HG03575 (cell line): ENCODE measurements around the gene SND1.

Source experiments
- ATAC-seq: cut with Tn5 transposase; IDR thresholded peaks from one replicate; pipeline ENCODE4 v1.9.1; 2021; ENCODE audit not compliant: unreplicated experiment, insufficient number of reproducible peaks, low FRiP score; ENCODE audit errors: extremely low read depth

Gene SND1

DNA sequence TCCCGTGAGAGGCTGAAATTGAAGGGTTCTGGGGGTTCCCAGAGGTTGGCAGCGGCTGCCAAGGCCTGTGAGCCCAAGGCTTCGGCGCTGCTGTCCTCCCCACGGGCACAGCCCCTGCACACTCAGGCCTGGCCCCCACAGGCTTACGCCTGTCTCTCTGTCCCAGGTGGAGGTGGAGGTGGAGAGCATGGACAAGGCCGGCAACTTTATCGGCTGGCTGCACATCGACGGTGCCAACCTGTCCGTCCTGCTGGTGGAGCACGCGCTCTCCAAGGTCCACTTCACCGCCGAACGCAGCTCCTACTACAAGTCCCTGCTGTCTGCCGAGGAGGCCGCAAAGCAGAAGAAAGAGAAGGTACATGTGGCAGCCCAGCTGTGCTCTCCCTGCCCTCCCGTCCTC lies 422.3 kb downstream of the SND1 start:
- no peak for ATAC-seq

DNA sequence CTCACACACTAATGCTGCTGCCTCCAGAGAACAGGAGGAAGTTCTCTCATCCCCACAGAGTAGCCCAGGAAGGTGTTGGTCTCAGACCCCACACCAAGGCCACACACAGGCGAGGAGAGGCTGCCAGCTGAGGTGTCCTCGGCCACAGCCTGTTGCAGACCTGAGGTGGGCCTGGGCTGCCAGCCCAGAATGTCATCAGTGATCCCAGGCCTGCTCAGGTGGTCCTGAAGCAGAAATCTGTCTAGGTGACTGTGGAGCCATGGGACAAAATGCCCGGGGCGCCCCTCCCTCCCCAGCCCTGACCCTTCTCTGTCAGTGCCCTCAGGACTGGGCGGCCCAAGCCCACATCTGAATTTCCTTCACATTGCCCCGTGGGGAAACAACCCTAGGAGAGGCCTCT lies 422.7 kb downstream of the SND1 start:
- ATAC-seq: no peak

DNA sequence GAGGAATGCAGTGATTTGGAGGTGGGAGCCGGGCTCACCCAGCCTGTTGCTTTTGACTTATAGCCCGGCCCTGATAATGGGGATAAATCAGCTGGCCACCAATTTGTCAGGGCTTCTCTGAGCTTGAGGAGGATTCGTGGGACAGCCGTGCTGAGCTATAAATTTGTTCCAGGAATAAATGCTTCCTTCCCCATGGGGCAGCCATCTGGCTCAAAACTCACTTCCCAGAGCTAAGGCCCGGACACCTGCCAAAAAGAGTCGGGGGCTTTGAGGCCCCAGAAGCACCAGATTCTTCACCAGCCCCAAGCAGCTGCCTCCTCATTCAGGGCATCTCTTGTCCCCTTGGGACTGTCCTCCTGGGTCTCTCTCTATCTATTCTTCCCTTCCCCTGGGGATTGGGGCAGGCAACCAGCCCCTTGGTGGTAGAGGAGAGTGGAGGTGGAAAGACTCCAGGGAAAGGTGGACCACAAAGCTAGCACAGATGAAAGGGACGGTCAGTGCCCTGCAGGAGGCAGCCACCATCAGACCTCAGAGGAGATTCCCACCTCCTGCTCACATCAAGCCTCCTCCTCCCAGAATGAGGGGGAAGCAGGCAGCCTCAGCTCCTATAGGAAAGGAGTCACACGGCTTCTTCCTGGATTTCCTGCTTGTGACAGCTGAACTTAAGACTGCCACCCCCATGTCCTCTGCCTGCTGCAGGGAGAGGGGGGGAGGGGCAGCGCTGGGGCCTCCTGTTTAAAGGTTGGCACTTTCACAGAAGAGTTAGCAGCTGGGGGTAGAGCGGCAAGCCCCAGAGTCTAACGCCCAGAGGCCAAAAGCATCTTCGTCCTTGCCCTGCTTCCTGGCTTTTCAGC lies 423.5 kb downstream of the SND1 start:
- ATAC-seq: no peak

DNA sequence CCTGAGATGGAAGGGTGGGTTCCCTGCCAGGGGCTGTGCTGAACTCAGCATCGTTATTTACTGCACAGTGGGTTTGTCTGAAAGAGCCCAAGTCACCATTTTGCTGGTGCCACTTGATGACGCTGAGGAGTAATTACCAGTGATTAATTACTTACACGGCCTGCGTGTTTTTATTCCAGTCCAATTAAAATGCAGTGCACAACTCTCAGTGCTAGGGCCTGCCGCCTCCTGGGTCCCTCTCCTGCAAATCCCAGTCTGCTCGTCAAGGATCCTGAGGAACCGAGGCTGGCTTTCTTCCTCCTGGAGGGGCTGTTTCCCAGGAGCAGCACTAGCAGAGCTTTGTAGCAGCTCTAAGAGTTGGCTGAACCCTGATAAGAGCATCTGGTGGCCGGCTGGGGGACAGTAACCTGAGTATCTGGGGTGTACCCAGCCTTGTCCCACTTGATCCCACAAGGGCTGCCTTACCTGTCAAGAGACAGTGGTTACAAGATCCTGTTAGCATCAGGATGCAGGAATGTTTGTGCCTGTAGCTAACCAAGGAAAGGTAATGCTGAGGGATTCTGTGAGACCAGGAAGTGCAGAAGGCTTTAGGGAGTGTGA lies 424.3 kb downstream of the SND1 start:
- ATAC-seq: no peak

DNA sequence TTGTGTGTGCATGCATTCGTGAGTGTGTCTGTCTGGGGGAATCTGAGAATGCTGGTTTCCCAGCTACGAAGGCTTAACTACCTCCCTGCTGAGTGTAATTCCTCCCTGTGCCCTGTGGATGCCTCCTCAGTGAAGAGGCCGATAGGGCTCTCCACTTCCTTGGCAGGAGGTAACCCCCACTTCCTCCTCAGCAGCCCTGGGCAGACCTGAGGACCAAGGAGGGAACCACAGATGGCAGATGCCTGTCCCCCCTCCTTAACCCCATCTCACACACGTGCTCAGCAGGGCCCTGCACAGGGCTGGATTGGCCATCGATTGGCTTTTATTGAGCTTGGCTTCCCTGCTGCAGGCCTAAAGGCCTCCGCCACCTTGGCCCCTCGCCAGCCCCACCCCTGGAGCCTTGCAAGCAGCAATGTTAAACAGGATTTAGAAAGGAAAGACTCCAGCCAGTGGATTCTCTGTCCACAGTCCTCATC lies 424.8 kb downstream of the SND1 start:
- no peak for ATAC-seq

DNA sequence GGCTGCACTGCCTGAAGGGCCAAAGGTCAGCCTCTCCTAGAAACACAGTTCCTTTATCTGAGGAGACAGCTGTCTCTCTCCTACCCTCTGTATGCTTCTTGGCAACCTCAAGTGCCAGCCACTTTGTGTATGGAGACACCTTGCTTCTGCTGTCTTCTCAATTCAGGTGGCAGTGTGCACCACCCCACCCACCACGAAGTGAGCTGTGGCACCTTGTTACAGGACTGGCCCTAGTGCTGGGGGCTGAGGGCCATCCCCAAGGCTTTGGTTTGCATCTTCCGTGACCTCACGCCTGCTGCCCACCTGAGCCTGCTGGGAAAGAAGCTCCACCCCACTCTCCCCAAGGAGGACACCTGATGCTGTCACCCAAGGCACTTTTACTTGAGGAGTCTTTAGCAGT lies 426.3 kb downstream of the SND1 start:
- ATAC-seq: no peak

DNA sequence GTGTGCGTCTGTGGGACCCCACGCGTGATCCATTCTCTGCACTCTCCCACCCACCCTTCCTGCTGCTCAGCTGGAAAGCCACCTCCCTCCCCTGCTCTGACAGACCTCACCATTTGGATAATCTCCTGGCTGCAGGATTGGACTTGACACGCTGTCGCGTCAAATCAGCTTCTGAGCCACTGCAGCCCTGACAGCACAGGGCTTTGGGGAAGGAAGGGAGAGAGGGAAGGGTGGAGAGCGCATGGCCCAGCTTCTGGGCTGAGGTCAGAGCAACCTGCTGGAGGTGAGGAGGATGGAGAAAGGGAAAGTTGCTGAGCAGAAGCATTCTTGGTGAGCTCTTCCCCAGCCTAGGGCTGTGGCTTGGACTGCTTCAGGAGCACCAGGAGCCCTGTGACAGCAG lies 428.2 kb downstream of the SND1 start:
- no peak for ATAC-seq

DNA sequence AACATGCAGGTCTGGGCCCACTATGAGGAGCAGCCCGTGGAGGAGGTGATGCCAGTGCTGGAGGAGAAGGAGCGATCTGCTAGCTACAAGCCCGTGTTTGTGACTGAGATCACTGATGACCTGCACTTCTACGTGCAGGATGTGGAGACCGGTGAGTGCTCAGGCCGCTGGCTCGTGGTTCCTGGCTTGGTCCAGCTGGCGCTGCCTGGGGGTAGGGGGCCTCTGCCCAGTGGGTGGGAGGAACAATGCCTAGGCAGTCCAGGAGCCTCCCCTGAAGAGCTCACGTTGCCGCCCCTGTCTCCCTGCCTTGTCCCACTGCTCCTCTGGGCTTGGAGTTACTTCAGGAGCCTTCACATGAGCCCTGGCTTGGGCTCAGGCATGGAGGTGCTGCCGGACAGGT lies 429.4 kb downstream of the SND1 start:
- no peak for ATAC-seq

DNA sequence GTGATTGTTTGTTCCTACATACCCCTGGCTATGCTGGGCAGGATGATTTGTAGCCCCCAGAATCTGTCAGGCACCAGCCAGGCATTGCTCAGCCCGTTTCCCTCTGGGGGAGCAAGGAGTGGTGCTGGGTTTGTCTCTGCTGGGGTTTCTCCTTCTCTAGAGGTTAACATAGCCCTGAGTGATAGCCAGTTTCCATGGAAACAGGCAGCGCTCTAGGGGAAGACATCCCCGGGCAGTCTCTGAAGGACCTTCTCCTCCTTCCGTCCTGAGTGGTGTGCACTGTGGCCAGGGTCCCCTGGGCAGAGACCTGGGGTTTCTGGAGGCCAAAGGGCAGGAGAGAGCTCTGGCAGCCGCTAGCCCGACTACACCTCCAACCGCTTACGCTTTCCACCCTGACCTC lies 429.8 kb downstream of the SND1 start:
- no peak for ATAC-seq

DNA sequence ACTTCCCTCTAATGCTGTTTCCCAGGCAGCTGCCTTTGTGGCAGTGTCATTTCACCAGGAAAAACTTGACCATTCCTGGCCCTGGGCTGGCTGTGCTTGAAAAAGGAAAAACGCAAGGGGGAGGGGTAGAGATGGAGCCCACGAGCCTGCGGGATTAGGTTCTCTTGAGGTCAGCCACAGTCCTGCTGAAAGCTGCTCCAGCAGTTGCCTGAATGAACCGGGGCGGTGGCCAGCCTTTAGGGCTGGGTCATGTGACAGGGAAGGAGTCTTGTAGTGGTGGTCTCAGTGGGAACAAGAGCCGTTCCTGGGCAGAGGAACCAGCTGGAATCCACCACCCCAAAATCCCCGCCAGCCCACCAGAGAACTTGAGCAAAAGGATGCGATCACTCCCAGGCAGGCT lies 430.4 kb downstream of the SND1 start:
- ATAC-seq: no peak

DNA sequence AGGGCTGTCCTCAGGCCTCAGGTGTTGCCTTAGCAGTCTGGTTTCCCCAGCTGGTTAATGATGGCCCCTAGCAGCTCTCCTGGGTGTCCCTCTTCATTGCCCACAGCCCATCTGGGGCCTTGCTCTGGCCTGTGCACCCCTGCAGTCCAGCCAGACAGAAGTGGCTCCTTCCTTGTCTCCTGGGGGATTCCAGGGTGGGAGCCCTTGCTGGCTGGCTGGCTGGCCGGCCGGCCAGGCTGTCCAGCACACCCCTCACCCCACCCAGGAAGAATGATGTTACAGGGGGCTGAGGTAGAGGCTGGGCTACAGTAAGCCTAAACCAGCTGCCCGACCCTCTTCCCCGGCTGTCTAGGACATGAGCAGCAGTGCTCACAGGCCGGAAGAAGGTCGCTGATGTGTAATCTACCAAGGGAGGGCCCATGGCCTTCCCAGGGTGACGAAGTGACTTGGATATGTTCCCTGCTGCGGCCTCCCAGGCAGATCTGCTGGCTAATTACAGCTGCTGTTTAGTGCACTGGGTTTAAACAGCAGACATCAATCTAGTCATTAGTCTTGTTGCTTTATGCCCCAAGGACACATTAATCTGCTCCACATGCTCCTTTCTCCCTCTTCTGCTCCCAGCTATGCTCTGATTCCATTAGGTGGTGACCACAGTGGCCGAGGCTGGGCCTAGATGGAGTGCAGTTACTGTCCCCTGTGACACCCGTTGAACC lies 433.1 kb downstream of the SND1 start:
- ATAC-seq: no peak

DNA sequence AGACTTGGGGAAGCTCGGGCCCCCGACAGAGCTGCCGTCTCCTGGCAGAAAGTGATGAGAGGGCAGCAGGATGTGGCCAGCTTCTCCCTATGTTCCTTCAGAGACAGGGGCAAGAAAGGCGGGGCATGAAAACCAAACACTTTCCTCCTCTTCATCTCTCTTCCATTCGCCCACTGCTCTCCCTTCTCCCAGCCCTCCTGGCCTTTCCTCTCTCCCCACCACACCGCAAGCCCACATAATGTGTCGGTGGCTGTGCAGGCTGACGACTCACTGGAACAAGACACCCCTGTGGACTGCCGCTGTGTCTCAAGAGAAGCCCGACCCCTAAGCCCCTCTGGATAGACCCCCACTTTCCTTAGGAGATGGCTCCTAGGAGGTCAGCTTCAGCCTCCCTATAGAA lies 438.5 kb downstream of the SND1 start:
- ATAC-seq: no peak

DNA sequence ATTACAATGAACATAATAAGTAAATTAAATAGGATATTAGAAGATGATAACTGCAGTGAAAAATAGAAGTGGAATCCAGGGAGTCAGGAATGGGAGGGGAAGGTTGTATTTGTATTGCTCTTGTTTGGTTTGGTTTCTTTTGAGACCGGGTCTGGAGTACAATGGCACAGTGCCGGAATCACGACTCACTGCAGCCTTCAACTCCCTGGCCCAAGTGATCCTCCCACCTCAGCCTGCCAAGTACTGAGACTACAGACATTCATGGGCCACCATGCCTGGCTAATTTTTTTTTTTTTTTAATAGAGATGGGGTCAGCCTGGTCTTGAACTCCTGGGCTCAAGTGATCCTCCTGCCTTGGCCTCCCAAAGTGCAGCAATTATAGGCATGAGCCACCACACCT lies 439.1 kb downstream of the SND1 start:
- ATAC-seq: no peak

DNA sequence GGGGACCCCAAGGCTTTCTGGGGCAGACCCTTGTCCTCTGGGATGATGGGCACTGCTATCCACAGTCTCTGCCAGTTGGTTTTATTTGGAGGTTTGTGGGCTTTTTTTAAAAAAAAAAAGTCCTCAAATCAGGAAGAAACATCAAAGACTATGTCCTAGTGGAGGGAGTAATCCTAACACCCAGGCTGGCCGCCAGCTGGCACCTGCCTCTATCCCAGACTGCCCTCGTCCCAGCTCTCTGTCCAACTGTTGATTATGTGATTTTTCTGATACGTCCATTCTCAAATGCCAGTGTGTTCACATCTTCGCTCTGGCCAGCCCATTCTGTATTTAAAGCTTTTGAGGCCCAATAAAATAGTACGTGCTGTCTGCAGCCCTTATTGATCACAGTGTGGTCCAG lies 440.2 kb downstream of the SND1 start:
- no peak for ATAC-seq

DNA sequence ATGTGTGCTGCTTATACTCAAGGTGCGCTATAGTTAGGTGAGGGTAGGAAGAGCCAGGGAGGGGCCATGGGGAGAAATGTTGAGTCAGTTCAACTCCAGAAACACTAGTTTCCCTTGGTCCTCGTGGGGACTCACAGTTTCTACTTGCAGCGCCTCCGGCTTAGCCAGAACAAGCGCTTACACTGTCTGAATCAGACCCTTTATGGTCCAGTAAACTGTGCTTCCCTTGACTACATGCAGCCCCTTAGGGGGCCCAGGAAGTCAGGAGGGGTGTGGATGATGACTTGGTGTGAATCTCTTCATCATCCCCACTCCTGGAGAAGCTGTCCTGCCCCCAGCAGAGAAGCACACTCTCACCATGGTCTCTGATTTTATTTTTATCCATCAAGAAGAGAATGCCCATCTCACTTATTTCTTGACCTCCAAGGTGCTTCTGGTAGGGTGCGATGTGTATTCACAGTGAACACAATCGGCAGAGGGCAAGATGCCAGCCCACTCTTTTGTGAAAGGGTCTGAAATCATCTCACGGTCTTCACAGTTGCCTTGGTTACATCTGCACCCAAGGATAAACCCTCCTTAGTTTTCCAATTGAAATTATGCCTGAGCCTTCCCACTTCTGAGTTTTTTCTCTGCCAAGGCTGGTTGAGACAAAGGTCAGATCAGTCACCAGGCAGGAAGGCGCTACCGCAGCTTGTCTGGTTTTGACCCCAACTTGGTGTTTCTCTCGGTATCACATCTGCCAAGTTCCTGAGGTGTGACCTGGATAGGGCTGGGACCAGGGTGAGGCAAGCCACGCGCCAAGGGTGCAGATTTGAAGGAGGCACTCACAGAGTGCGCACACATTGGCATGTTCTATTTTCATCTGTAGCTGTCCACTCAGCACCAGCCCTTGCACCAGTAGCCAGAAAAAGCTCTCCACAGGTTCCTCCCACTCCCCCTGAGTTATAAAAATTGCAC lies 441.9 kb downstream of the SND1 start:
- no peak for ATAC-seq

DNA sequence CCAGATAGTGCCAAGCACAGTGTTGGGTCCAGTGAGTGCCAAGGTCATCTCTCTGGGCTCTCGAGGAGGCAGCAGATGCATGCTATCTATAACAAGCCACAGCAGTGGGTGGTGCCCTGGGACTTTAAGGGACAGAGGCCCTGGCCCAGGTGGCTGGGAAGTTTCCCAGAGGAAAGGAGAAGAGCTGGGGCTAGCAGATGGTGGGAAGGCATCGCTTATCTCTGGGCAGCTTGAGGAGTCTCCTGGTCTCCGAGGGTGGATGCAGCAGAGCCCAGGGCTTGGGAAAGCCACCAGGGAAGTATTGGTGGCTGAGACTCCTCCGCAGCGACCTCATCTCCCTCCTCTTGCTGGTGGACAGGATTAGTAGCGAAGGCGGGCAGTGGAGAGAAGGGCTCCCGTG lies 442.7 kb downstream of the SND1 start:
- no peak for ATAC-seq

DNA sequence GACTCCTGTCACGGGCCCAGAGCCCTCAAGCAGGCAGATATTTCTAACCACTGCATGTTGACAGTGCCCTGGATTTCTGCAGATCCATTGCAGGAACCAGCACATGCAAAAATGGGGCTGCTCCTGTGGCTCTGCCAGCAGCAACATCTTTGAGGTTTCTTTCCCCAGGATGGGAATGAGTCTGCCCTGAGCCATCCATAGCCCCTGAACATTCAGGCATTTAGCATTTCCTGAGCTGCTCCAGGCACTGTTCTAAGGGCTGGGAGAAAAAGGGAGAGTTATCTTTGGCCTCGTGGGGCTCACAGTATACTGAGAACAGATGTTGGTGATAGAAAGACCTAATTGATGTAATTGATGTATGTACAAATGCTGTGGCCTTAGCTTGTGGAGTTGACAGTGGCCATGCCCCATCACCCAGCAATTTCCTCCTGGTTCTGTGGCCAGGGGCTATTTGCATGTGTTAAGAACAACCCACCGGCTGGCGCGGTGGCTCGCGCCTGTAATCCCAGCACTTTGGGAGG lies 445.3 kb downstream of the SND1 start:
- ATAC-seq: no peak

DNA sequence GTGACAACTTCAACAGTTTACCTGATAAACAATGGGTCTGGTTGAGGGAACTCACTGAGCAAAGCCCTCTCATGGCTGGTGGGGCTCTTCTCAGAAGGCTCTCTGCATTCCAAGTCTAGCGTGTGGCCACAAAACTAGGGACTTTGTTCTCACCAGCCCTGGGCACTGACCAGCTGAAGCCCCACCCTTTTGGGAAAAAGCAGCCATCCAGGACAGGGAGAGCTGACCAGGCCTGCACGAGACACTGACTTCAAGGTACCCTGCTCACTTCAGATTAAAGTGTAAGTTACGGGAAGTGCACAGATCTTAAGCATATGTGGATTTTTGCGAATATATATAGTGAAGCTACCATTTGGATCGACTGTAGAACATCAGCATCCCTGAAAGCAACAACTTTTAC lies 446.6 kb downstream of the SND1 start:
- no peak for ATAC-seq

DNA sequence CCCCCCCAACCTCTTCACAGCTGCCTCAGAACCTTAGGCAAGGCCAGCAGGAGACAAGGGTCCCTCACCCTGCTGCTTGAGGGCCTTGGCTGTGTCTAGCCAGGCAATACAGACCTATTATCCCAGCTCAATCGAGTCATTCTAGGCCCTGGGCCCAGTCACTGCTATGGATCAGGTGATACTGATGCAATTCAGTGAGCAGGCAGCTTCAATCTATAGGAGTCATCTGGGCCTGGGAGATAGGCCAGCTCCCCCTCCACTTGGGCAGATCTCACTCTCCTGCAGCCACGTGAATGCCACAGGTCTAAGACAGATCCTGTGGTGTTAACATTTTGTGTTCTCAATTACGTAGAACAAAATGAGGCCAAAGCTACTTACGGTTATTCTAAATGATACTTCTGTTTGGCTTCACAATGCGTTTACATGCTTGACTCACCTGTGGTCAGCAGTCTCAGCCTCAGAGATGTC lies 447.2 kb downstream of the SND1 start:
- no peak for ATAC-seq
